GM23248 (cell line): ENCODE measurements around the gene OR9Q1.

Experiments
- EZH2 ChIP-seq: fragments of 200-600 bp; sonication (generic); IDR thresholded peaks from 2 replicates; pipeline ENCODE4 v1.6.1; 2018; ENCODE audit warnings: antibody characterized with exemption, mild to moderate bottlenecking; ENCODE audit not compliant: insufficient read depth, poor library complexity, severe bottlenecking
- EZH2phosphoT487 ChIP-seq: fragments of 200-600 bp; sonication (generic); IDR thresholded peaks from 2 replicates; pipeline ENCODE4 v1.6.1; 2018; ENCODE audit warnings: antibody characterized with exemption, moderate library complexity, mild to moderate bottlenecking, low read depth; ENCODE audit not compliant: insufficient read depth

- TF ChIP-seq EZH2 (no peak), EZH2phosphoT487 (no peak)
Observed at GRCh38 chr11:58164389-58164788, 140.7 kb downstream of the OR9Q1 start.
